SK-N-MC (cell line): ENCODE data around the gene DHRS4L2.
"Not testable (repeated sequence)": the region's sequence is repeated elsewhere in the genome, so short reads cannot be mapped to it uniquely, and the experiment has no call there.

Experiments
- DNase-seq: peaks from one replicate; pipeline ENCODE4 v3.0.0-alpha.2; 2011; ENCODE audit warnings: low read depth, low spot score
- H3K27ac ChIP-seq: fragments of 200-600 bp; sonication (generic); 2 replicates; pipeline ENCODE4 v1.5.1; 2016; ENCODE audit warnings: mixed run types
- H3K36me3 ChIP-seq: fragments of 200-600 bp; sonication (generic); 2 replicates; pipeline ENCODE4 v1.6.1; 2017; ENCODE audit warnings: antibody characterized with exemption, low read length, mixed read lengths; ENCODE audit not compliant: insufficient read depth
- H3K4me3 ChIP-seq: fragments of 200-600 bp; sonication (generic); 2 replicates; pipeline ENCODE4 v1.5.1; 2016
- H3K9ac ChIP-seq: fragments of 200-600 bp; sonication (generic); 2 replicates; pipeline ENCODE4 v1.8.0; 2017; ENCODE audit warnings: mixed run types, mixed read lengths; ENCODE audit not compliant: insufficient read length
- H3K9me3 ChIP-seq: fragments of 200-600 bp; sonication (generic); 2 replicates; pipeline ENCODE4 v1.6.1; 2017; ENCODE audit warnings: low read depth, mild to moderate bottlenecking, antibody characterized with exemption, low read length, moderate library complexity, mixed read lengths
- EZH2 ChIP-seq: fragments of 200-600 bp; sonication (generic); IDR thresholded peaks from one replicate; pipeline ENCODE4 v1.6.1; 2017; ENCODE audit warnings: antibody characterized with exemption
- FOXP2 ChIP-seq: optimal IDR thresholded peaks from 2 replicates; pipeline ENCODE3; 2011; ENCODE audit warnings: mild to moderate bottlenecking, moderate library complexity; ENCODE audit not compliant: insufficient read depth; ENCODE audit errors: extremely low read length, control extremely low read depth
- POLR2AphosphoS5 ChIP-seq: IDR thresholded peaks from 2 replicates; pipeline ENCODE4 v1.6.1; 2012; ENCODE audit warnings: mild to moderate bottlenecking, low read depth, low read length, borderline replicate concordance

Gene DHRS4L2

GRCh38 chr14:23988607-23989363 lies at the start of gene DHRS4L2:
TSS of gene DHRS4L2 (plus strand) at chr14:23988929. CDS start at chr14:23988948, 19 bp downstream.
- not testable (repeated sequence) for H3K9ac ChIP-seq, H3K27ac ChIP-seq, DNase-seq, H3K36me3 ChIP-seq, H3K4me3 ChIP-seq, H3K9me3 ChIP-seq

GRCh38 chr14:23939607-23940326 lies 49.0 kb upstream of the DHRS4L2 start:
- Histone ChIP-seq H3K27ac (no peak overlapping the region), H3K36me3 (no peaks in the 10 kb centered on the region), H3K9ac (no peak overlapping the region), H3K9me3 (no peaks in the 10 kb centered on the region), H3K4me3 (no peak overlapping the region)
- no peak for TF ChIP-seq EZH2
- no peak for TF ChIP-seq FOXP2
- no peak for DNase-seq

- Histone ChIP-seq H3K36me3 (no peaks in the 10 kb centered on the region), H3K4me3 (no peak overlapping the region), H3K27ac (no peak overlapping the region), H3K9ac (no peak overlapping the region), H3K9me3 (no peaks in the 10 kb centered on the region)
- DNase-seq: no peak
- TF ChIP-seq FOXP2: no peak
- no peak for TF ChIP-seq POLR2AphosphoS5
- TF ChIP-seq EZH2: no peak
These were observed 47.5 kb upstream of the DHRS4L2 start for GRCh38 chr14:23941230-23941629.

GRCh38 chr14:23941669-23942068 lies 47.1 kb upstream of the DHRS4L2 start:
- no peaks in the 10 kb centered on the region for H3K36me3 ChIP-seq

GRCh38 chr14:23942587-23942986 lies 46.1 kb upstream of the DHRS4L2 start:
- TF ChIP-seq FOXP2 (no peak), POLR2AphosphoS5 (no peak), EZH2 (no peak)
- no peak overlapping the region for H3K9ac ChIP-seq
- DNase-seq: no peak
- H3K4me3 ChIP-seq: no peak overlapping the region
- H3K27ac ChIP-seq: no peak overlapping the region
- no peaks in the 10 kb centered on the region for H3K9me3 ChIP-seq
- H3K36me3 ChIP-seq: no peaks in the 10 kb centered on the region

More at GRCh38 chr14:23941669-23942068, 47.1 kb upstream of the DHRS4L2 start:
- H3K27ac ChIP-seq: no peak overlapping the region
- no peak for TF ChIP-seq POLR2AphosphoS5
- no peak for TF ChIP-seq FOXP2
- no peak for TF ChIP-seq EZH2
- H3K9ac ChIP-seq: no peak overlapping the region
- H3K9me3 ChIP-seq: no peaks in the 10 kb centered on the region
- DNase-seq: no peak
- no peak overlapping the region for H3K4me3 ChIP-seq

GRCh38 chr14:23949069-23949468 lies 39.7 kb upstream of the DHRS4L2 start:
- not testable (repeated sequence) for H3K9ac ChIP-seq, DNase-seq, H3K27ac ChIP-seq, H3K36me3 ChIP-seq, H3K9me3 ChIP-seq, H3K4me3 ChIP-seq

- TF ChIP-seq EZH2 (no peak), POLR2AphosphoS5 (no peak), FOXP2 (no peak)
- H3K9me3 ChIP-seq: no peaks in the 10 kb centered on the region
- no peak overlapping the region for H3K4me3 ChIP-seq
These were observed 38.2 kb upstream of the DHRS4L2 start for GRCh38 chr14:23950411-23951135.

GRCh38 chr14:23951136-23951466 lies 37.6 kb upstream of the DHRS4L2 start:
- not testable (repeated sequence) for DNase-seq, H3K27ac ChIP-seq, H3K9ac ChIP-seq, H3K4me3 ChIP-seq, H3K36me3 ChIP-seq, H3K9me3 ChIP-seq

More at GRCh38 chr14:23950411-23951135, 38.2 kb upstream of the DHRS4L2 start:
- no peak for DNase-seq
- no peak overlapping the region for H3K27ac ChIP-seq
- H3K9ac ChIP-seq: no peak overlapping the region
- no peaks in the 10 kb centered on the region for H3K36me3 ChIP-seq
